Amygdala (tissue), 56 donors: ENCODE results near the gene LCNL1.

Experiments
- DNase-seq, 56 donors: peaks; one replicate each; lab custom pipeline; 2025; lab: John Stamatoyannopoulos, UW

LCNL1 gene

DNA sequence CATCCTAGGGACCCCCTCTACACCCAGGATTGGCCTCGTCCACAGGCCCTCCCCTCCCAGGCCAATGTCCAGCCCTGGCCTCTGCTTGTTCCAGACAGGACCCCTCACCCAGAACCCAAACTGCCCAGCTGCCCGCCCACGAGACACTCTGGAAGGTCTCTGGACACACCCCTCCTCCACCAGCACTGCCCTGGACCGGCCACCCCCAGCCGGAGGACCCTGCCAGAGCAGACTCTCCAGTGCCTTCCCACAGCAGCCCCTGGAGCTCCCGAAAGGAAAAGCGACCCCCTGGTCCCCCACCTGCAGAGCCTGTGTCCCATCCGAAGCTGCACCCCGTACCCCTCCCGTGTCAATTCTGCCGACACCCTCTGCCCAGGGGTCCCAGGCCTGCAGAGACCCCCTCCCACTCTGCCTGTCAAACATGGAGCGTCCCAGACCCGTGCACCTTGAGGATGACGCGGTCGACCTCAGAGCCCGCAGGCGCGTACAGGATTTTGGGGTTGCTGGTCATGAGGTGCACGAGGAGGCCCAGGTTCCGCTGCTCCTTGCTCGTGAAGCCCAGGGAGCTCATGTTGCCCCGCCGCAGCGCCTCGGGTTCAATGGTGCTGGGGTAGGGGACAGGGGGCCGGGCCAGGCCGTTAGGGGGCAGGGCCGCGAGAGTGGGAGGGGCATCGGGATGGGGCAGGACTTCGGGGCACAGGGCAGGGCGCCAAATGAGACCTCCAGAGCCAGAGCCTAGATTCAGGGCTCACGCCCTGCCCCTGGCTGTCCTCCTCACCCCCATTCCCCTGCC is 37.3 kb downstream of the LCNL1 start:
- no peak for DNase-seq

DNA sequence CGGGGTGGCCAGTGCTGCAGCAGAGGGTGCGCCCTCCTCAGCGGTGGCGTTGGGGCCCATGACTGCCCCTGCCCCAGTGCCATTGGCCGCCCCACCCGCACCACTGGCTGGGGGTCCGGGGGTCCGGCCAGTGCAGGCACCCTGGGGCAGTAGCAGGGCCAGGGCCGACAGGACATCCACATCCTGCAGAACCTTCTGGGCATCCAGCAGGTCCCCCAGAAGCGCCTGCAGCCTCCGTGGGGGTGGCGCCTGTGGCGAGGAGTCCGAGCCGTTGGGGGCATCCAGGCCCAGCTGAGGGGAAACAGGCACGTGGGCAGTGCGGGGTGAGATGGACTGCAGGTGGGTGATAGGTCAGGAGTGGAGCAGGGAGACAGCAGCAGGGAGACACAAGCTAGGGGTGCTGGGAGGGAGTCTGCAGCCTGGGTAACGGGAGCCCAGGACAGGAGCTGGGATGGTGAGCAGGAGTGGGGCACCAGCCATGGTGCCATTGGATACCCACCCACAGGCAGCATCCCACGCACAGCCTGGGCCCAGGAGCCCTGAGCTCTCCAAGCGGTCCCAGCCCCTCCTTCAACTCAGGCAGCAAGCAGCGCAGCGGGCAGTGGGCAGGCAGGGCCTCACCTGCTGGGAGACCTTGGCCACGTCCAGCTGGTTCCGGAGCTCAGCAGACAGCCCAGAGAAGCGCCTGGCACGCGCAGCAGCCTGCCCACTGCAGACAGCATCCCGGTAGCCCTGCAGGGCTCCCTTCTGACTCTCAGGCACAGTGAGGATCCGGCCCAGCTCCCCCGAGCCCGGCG is 38.2 kb downstream of the LCNL1 start:
- DNase-seq = no peak

DNA sequence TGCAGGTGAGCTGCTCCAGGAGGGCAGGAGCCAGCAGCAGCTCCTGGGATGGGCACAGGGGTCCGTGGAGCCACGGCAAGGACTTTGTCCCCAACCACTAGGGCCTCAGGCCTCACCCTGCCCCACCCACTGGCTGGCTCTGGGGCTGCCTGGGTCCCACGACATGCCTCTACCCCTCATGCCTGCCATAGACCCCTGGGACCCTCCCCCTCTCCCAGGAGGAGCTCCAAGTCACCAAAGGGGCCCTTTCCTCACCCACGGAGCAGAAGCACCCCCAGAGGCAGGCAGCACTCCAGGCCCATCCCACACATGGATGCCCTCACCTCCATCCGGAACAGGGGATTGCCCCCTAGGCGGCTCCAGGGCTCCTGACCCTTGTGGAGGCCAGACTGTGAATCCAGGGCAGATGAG is 38.8 kb downstream of the LCNL1 start:
- no peak for DNase-seq

DNA sequence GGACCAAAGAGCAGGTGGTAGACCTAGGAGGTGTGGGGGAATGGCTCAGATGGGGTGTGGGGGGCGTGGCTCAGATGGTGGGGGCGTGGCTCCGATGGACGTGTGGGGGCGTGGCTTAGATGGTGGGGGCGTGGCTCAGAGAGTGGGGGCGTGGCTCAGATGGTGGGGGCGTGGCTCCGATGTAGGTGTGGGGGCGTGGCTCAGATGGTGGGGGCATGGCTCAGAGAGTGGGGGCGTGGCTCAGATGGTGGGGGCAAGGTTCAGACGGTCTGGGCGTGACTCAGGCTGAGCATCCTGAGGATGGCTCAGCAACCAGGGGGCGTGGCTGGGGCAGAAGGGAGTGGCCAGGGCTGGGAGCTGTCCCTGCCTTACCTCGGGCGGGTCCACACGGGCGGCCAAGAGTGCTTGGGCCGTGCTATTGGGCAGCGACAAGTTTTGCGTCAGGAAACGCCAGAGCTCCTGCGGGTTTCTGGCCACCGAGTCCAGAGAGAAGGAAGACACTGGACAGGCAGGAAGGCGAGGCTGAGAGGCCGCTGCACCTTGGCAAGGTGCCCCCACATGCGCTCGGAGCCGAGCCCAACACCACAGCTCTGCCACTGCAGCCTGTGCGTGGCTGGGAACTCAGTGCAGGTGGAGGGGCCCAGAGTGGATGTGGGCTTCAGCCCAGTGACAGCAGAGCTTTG is 39.3 kb downstream of the LCNL1 start:
- DNase-seq = peak in 51 of 56 donors; percentile 30 to 98 (median 82)

DNA sequence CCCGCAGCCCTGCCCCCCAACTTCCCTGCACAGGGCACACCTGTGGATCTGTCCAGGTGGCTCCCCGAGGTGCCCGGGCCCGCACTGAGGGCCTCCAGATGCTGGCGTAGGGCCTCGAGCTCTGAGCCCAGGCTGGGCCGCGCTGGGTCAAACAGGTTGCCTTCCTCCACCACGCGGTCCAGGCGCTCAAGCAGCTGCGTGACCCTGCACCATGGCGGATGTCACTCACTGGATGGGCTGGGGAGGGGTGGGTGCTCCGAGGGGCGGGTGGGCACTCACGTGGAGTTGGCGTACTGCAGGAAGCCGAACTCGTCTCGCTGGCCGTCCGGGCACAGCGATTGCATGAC is 39.8 kb downstream of the LCNL1 start:
- DNase-seq = peak in 3 of 56 donors; percentile 46 to 60 (median 47)

DNA sequence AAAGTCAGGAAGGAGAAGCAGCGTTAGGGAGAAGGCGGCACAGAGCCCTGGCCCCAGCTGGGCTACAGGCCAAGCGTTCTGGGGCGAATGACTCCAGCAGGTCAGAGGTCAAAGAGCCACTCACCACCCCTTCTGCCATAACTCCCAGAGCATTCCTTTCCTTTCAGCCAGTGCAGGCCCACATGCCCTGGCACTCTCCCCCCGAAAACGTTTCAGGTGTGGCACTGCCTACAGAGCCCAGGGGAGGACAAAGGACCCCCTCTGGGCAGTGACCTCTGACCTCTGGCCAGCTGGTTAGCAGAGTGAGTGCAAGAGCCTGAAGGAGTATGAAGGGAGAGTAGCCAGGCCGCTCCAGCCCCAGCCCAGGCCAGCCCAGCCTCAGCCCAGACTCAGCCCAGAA is 40.4 kb downstream of the LCNL1 start:
- DNase-seq = peak in 4 of 56 donors; percentile 22 to 65 (median 46)

DNA sequence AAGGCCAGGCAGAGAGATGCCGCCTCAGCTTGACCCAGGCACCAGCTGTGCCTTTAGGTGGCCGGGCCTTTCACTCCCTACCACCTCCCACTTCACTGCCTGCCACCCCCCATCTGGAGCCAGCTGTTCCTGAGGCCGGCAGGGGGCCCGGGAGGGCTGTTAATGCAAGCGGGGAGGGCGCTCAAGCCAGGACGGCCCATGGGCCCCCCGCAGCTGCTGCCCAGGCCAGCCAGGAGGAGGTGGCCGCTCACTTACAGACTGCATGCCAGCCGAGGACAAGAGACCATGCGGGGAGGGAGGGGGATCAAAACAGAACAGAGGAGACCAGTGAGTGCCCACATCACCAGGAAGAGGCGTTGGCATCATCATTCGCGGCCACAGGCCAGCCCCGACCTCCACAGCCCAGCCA is 40.8 kb downstream of the LCNL1 start:
- peak in 31 of 56 donors; percentile 13 to 78 (median 54) for DNase-seq

DNA sequence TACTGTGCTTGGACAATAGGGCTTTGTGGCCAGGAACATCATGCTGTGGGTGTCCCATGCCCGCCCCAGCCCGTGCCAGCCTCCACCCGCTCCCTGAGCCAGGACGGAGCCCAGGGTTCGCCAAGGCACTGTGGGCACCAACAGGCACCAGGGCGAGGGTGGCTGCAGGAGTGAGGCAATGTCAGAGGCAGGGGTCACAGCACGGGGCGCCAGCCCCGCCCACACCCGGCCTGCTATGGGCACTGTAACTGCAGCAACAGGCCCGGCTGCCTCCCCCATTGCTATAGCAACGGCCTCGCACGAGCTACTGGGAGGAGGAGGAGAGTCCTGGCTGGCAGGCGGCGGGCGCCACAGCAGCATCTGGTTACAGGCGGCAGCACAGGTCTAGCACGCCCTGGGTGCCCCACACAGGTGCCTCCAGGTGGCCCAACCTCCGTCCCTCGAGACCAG is 42.7 kb downstream of the LCNL1 start:
- peak in 55 of 56 donors; percentile 64 to 100 (median 96) for DNase-seq

DNA sequence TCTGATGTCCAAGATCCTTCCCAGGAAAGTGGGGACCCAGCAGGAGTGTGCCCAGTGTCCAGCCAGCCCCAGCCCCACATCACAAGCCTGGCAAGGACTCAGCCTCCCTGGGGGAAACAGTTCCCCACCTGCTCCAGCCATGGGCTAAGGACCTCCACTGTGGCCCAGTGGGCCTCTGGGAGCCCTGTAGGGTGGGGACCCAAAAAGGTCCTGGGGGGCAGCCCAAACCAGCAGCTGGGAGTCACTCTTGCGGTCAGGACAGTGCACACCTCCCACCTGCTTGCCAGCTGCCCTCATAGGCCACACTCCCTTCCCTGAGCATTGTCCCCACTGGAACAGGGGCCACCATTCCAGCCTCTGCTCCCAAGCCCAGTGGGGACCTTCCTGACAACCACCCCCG is 43.6 kb downstream of the LCNL1 start:
- DNase-seq = peak in 3 of 56 donors; percentile 25 to 46 (median 44)

DNA sequence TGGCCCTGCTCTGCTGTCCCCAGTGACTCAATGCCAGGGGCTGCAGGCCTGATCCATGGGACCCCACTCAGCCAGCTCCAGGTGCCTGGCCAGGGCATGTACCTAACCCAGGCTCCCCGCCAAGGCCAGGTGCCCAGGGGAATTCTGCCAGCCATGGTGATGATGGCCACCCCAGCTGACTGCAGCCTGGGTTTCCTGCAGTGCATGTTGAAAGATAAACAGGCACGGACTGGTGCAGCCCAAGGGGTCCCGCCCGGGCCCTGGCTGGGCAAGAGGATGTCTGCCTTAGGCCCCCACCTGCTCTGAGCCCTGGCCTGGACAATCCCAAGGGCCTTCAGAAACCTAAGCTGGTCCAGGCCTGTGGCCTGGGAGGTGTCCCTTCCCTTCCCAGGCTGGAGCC is 44.0 kb downstream of the LCNL1 start:
- peak in 10 of 56 donors; percentile 23 to 61 (median 38) for DNase-seq

DNA sequence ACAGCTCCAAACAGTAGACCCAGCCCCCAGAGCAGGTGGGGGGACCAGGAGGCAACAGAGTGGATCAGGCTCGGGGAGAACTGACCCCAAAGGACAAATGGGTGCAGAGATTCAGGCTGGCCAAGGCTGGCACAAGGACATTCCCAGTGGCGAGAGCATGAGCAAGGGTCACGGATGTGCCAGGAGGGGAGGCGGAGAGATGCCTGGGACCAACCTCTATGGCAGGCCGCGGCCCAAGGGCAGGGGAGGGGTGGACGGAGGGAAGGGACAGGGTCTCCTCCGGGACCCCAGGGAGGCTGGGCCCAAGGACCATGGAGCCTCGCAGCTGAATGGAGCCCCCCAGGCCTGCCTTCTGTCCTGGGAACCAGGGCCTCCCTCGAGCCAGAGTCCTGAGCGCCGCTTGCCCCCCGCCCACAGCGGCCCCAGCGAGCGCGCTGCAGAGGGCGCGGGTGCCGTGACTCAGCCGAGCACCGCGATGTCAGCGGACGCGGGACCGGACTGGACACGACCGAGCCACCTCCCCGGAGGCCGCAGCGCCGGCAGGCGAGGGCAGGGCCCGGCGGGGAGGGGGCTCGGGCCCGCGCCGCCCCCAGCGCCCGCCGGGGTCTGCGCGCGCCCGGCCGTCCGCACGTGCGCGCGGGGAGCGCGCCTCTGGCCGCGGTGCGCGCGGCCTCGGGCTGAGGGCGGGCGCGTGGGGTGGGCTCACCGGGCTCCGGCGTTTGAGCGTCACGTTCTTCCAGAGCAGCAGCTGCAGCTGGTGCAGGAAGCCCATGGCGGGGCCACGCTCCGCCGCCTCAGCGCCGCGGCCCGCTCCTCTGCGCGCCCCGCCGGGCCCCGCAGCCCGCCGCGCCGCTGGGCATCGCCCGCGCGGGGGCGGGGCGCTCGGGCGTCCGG is 44.8 kb downstream of the LCNL1 start, which contains the start of gene ABCA2:
ABCA2 (minus strand) TSS at position 869 of the 894 bp plus-strand sequence; CDS start at position 772, 97 bp downstream.
- DNase-seq = peak in 9 of 56 donors; percentile 29 to 73 (median 53)

DNA sequence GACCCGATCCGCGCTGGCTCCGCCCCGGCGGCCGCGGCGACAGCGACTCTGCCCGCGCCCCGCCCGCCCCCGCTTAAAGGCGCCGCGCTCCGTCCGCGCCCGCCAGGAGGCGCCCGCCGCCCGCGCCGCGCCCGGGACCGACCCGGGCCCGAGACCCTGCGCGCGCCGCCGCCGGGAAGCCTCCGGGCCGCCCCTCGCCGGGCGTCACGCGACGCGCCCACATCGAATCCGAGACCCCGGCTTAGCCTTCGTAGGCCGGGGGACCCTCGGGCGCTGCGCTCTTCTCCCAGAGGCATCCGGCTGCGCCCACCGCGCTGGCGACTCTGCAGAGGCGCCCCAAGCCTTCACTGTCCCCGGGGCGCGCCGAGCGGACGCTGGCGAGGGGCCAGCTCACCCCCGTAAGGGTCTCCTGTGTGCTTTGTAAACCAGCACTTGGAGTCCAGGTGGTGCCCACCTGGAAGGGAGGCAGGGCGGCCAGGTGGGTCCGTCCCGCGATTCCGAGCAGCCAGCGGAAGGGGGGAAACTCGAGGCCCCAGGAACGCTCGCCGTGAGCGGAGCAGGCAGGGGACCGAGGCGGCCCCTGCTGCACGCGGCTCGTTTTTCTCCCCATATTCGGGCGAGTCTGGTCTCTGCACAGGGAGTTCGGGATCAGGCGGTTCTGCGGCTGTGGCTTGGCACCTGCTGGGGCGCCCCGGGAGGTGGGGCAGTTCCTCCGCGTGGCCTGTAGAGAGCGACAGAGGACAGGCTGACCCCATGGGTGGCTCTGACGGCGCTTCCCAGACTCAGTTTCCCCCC is 45.7 kb downstream of the LCNL1 start:
- peak in 39 of 56 donors; percentile 19 to 80 (median 56) for DNase-seq

DNA sequence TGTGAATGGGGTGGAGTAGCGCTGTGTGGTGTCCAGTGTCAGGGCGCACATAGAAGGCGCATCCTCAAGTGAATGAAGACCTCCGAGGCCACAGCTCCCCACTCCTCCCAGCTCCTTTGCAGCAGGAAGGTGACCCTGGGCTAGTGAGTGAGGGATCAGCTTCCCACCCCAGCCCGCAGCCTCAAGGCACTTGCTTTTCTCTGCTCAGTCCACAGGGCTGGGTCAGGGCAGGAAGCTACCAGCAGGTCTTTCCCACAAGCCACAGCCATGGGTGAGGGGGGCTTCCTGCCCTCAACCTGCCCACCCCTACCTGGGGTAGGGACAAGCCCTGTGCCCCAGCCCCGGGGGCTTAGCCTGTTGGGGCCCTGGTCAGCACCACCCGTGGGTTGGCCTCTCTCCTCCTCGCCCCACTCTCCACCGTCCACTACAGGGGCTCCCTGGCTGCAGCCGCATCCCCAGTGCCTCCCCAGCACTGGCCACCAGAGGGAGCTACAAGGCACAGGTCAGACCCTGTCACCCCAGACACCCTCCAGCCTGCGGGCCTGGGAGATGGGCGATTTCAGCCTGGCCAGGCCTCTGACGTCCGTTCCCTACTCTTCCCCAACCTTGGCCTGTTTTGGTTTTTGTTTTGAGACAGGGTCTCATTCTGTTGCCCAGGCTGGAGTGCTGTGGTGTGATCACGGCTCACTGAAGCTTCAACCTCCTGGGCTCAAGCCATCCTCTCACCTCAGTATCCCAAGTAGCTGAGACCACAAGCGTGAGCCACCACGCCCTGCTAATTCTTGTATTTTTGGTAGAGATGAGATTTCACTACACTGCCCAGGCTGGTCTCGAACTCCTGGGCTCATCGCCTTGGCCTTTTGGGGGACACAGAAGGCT is 46.5 kb downstream of the LCNL1 start:
- DNase-seq = peak in 50 of 56 donors; percentile 20 to 85 (median 60)

DNA sequence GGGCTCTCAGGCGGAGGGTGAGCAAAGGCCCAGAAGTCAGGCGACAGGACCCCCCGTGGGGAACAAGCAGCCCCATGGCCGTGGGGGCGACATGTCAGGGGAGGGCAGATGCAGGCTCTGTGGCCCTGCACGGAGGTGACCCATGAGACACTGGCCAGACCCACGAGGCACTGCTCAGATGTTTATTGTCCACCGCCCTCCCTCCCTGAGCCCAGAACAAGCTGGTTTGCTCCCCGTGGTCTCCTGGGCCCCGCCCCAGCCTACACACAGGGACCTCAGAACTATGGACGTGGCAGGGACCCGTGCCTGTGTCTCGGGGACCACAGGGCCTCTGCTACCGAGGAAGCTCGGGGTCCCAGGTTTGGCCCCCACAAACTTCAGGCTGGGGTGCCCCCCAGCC is 47.2 kb downstream of the LCNL1 start:
- DNase-seq = no peak

DNA sequence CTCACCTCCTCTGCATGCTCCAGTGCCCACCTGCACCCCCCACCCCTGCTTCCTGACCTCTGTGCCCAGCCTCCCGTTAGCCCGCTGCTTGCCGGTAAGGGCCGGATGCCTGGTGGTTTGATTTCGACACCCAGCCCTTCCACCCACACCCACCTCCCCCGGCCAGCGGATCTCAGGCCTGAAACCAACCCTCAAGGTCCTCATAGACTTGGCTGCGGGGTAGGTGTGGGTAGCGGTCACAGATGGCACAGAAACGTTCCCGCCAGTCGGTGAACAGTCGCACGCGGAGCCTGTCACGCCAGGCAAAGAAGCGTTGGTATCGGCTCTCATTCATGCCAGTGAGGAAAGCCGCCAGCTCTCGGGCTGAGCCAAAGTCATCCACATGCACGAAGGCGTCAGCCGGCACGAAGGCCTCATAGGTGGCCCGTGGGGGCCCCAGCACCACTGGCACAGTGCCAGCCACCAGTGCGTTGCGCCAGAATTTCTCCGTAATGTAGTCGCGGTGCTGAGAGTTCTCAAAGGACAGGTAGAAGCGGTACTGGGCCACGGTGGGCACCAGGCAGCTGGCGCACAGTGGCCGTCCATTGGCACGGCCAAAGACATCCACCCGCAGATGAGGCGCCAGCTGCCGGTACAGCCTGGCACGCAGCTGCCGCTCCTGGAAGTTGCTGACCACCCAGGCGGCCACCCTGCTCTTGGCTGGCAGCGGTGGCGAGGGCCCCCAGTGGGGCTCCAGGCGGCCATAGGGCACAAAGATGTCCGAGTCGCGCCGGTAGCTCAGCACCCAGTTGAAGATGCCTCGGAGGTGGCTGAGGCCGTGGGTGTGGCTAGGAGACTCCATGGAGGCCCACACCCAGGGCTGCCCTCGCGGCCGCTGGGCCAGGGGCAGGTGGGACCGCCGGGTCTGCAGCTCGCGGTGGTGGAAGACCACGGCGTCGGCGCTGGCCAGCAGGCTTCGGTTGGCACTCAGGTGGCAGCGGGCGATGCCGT is 48.0 kb downstream of the LCNL1 start:
- peak in 2 of 56 donors; percentile 12 to 35 for DNase-seq

DNA sequence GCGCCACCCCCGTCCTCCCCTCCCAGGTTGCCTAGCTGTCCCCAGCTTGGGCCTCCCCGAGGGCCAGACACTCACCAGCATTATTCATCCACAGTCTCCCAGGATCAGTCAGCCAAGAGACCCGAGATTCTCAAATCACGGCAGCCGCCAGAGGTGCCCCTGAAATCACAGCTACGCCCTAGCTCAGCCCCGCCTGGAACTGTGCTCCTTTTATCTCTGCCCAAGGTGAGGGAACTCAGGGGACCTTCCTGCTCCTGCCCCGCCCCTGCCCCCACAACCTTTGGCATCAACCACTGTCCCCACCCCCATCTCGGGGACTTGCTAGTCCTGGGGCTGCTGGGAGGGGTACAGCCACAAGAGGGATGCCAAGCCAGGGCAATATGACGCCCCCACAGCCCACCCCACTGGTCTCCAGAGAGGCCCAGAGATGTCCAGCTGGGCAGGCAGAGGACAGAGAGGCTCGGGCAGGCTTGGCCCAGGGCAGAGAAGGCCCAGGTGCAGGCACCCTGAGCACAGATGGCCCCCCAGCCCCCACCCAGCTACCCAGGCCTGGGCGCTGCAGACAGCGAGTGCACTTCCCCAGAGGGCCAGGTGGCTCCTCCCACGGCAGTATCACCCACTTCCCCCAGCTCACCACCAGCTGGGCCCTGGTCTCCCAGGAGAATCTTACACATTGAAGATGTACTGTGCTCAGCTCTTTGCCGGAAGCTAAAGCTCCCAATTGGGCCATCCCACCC is 49.3 kb downstream of the LCNL1 start, which contains the start of gene FUT7:
FUT7 (minus strand) TSS at position 185 of the 737 bp plus-strand sequence; CDS start at position 88, 97 bp downstream.
- DNase-seq = peak in 3 of 56 donors; percentile 14 to 32 (median 30)
